NCI-H146 treated with DMSO at 0.1 percent for 48 hours (cell line): ENCODE data around the gene FPR1.

Experiments
- DNase-seq: peaks from one replicate; lab custom pipeline; 2025; ENCODE audit not compliant: unreplicated experiment; lab: John Stamatoyannopoulos, UW

Gene FPR1

GRCh38 chr19:51708811-51709210, 42.9 kb downstream of the FPR1 start:
- DNase-seq, result no peak

GRCh38 chr19:51706885-51707284, 44.8 kb downstream of the FPR1 start:
- DNase-seq, result no peak

DNA sequence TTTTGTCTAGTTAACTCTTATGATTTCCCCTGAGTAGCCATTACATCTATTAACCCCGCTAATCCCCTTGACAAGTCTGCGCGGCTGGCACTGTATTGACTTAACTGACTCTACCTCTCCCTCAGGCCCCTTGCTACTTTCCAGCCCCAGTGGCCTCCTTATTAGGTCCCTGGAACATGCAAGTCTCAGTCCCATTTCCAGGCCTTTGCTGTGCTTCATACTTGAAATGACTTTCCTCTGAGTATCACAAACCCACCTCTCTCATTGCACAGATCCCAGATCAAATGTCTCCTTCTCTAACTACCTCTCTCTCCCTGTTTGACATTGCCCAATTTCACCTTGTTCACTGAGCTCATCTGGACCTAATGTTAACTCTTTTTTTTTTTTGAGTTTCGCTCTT, 45.4 kb downstream of the FPR1 start:
- no peak for DNase-seq

- DNase-seq, result no peak
Observed at GRCh38 chr19:51704626-51705025, 47.1 kb downstream of the FPR1 start.

GRCh38 chr19:51703575-51704515, 47.8 kb downstream of the FPR1 start:
- peak; percentile 88 for DNase-seq

DNA sequence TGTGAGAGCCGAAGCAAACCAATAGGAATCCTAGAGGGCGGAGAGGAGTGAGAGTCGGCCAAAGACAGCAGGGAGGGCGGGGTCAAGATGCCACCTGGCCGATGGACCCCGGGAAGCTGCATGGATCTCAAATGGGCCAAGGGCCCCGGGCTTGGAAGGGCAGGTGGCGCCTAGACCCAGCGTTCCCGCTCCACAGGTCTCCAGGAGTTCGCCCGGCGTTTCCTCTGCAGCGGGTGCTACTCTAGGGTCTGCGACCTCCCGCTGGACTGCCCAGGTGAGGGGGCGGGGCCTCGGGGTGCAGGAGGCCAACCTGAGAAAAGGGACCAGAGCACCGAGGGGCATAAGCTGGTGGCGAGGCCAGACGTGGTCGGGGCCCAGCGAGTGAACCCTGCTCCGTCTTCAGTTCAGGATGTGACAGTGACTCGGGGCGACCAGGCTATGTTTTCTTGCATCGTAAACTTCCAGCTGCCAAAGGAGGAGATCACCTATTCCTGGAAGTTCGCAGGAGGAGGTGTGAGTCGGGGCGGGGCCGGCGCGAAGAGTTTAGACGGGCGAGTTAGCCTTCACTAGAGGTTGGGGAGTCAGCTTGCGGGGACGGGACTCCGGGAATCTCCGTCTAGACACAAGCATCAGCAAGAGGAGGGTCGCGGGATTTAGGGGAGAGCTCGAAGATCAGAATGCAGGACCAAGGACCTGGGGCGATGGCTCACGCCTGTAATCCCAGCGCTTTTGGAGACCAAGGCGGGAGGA, 48.7 kb downstream of the FPR1 start:
- DNase-seq, result no peak

DNA sequence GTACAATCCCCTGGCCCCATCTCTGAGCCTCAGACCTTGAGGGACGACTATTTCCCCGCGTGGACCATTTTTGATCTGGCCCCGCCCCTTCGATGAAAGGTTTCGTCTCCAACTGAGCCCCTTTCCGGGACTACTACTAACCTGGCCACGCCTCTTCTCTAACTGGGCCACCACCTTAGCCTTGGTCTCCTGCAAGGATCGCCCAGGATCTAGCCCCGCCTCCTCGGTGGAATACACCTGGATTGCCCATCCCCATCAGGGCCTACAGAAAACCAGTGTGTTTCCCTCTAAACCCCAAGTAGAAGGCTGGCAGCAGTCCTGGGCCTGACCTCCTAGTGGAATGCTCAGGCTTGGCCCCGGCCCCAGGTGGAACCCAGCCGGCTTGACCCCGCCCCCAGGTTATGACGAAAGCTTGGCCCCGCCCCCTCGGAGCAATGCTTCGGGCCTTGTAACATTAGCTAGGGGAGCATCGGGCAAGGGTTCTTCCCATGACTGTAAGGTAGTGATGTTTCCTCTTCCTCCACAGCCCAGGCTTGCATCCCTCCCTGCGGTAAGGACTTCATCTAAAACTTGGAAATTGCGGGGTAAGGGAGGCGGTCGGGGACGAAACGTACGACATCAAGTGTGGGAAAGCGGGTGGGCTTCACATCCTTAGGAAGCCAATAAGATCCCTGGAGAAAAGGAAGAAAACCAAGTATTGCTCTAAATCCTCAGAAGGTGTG, 49.4 kb downstream of the FPR1 start:
- DNase-seq, result no peak

DNA sequence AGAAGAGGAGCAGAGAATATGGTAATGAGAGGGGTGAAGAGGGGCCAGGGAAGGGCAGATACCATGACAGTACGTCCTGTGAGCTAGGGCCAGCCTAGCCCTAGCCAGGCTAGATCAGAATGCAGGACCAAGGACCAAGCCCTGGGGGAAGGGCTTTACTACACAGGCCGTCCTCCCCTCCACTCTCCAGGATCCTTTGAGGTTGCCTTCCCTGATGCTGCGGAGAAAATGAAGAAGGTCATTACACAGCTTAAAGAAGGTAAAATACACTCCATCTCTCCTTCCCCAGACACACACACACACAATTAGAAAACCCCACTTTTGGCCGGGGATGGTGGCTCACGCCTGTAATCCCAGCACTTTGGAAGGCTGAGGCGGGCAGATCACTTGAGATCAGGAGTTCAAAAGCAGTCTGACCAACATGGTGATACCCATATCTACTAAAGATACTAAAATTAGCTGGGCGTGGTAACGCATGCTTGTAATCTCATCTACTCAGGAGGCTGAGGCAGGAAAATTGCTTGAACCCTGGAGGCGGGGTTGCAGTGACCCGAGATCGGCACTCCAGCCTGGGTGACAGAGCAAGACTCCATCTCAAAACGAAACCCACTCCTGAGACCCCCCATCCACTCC, 50.1 kb downstream of the FPR1 start:
- no peak for DNase-seq

DNA sequence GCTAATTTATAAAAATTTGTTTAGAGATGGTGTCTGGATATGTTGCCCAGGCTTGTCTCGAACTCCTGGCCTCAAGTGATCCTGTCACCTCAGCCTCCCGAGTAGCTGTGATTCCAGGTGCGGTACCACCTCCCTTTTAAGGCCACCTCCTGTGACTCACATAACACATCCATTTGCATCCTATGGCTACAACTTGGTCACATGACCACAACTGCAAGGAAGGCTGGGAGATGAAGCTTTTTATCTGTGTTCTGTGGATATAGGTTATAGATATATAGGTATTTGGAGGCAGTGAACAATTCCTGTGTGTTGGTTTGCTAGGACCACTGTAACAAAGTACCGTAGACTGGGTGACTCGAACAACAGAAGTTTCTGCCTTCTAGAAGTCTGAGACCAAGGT, 52.5 kb downstream of the FPR1 start:
- no peak for DNase-seq

- DNase-seq, result no peak
Observed at GRCh38 chr19:51698296-51698695, 53.4 kb downstream of the FPR1 start.

GRCh38 chr19:51697169-51697776, 54.4 kb downstream of the FPR1 start:
- DNase-seq, result no peak

GRCh38 chr19:51696606-51697005, 55.1 kb downstream of the FPR1 start:
- DNase-seq, result no peak
